Gastroesophageal sphincter (tissue), 3 donors: ENCODE data around the gene KLHL2.

Experiments used
- POLR2A ChIP-seq, 2 donors: fragments of 450-650 bp; IDR thresholded peaks; one replicate each; pipeline ENCODE4 v1.6.1; 2017; ENCODE audit warnings: antibody characterized with exemption in 2 of 2, mild to moderate bottlenecking in 2 of 2, moderate library complexity in 1 of 2
- TF ChIP-seq, protein P1 (sequence below), 4 experiments: fragments of 200-600 bp in 2 of 4; fragments of 450-650 bp in 2 of 4; sonication (generic) in 1 of 4; IDR thresholded peaks; one replicate each; pipeline ENCODE4 v1.5.1; 2017 to 2019; ENCODE audit warnings: antibody characterized with exemption in 4 of 4, mild to moderate bottlenecking in 2 of 4, moderate library complexity in 2 of 4

- TF ChIP-seq, protein P1, sequence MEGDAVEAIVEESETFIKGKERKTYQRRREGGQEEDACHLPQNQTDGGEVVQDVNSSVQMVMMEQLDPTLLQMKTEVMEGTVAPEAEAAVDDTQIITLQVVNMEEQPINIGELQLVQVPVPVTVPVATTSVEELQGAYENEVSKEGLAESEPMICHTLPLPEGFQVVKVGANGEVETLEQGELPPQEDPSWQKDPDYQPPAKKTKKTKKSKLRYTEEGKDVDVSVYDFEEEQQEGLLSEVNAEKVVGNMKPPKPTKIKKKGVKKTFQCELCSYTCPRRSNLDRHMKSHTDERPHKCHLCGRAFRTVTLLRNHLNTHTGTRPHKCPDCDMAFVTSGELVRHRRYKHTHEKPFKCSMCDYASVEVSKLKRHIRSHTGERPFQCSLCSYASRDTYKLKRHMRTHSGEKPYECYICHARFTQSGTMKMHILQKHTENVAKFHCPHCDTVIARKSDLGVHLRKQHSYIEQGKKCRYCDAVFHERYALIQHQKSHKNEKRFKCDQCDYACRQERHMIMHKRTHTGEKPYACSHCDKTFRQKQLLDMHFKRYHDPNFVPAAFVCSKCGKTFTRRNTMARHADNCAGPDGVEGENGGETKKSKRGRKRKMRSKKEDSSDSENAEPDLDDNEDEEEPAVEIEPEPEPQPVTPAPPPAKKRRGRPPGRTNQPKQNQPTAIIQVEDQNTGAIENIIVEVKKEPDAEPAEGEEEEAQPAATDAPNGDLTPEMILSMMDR (IDR thresholded peaks at IDR 0.05), result no peak
- no peak for TF ChIP-seq POLR2A (IDR thresholded peaks at IDR 0.05)
Measured at GRCh38 chr4:165217325-165217724, 10.0 kb downstream of the KLHL2 start.
